WTC11 (cell line): ENCODE data around the gene GNL1. TPM values are rescaled to one million over a fixed set of nuclear protein-coding genes. Genes with fewer than 3 reads are reported as not detected.

Source experiments
- ATAC-seq: fragments of 200-7000 bp; cut with Tn5 transposase; 2 replicates; pipeline ENCODE4 v1.10.0; 2021; ENCODE audit warnings: mild to moderate bottlenecking, moderate library complexity
- CTCF ChIA-PET: fragments of 300-600 bp; sonication (Branson Sonifier 250); formaldehyde crosslinking; loops from one replicate; lab custom pipeline; 2021; ENCODE audit warnings: antibody characterized with exemption; lab: Charles Lee
- POLR2A ChIA-PET: fragments of 350-600 bp; sonication (Branson Sonifier 250); formaldehyde crosslinking; loops from one replicate; lab custom pipeline; 2021; ENCODE audit warnings: antibody characterized with exemption; lab: Charles Lee
- DNase-seq: peaks from one replicate; pipeline ENCODE4 v3.0.0; 2021; ENCODE audit warnings: low spot score
- H3K27ac Mint-ChIP-seq: 2 replicates; pipeline ENCODE4 v1.8.0; 2021; ENCODE audit warnings: mixed read lengths
- H3K27me3 Mint-ChIP-seq: 2 replicates; pipeline ENCODE4 v1.8.0; 2021; ENCODE audit warnings: low read depth, mild to moderate bottlenecking, moderate library complexity, mixed read lengths
- H3K36me3 Mint-ChIP-seq: 2 replicates; pipeline ENCODE4 v1.8.0; 2021; ENCODE audit warnings: mixed read lengths
- H3K4me1 Mint-ChIP-seq: 2 replicates; pipeline ENCODE4 v1.8.0; 2022; ENCODE audit warnings: mixed read lengths
- H3K4me3 Mint-ChIP-seq: 2 replicates; pipeline ENCODE4 v1.8.0; 2021; ENCODE audit warnings: mild to moderate bottlenecking, moderate library complexity, mixed read lengths
- H3K9me3 Mint-ChIP-seq: 2 replicates; pipeline ENCODE4 v1.8.0; 2021; ENCODE audit warnings: mixed read lengths
- AR ChIP-seq: fragments of 250-450 bp; sonication (Bioruptor Pico); IDR thresholded peaks from 2 replicates; pipeline ENCODE4 v1.9.0; 2021; ENCODE audit warnings: mild to moderate bottlenecking
- ARID4B ChIP-seq: sonication (generic); formaldehyde crosslinking; IDR thresholded peaks from 2 replicates; pipeline ENCODE4 v1.8.0; 2023; ENCODE audit warnings: missing genetic modification reagents, mild to moderate bottlenecking, borderline replicate concordance
- E2F1 ChIP-seq: sonication (generic); formaldehyde crosslinking; IDR thresholded peaks from 2 replicates; pipeline ENCODE4 v1.8.0; 2022; ENCODE audit warnings: mild to moderate bottlenecking, missing genetic modification reagents
- E2F4 ChIP-seq: sonication (generic); formaldehyde crosslinking; IDR thresholded peaks from 2 replicates; pipeline ENCODE4 v1.8.1; 2022; ENCODE audit warnings: low read depth, mild to moderate bottlenecking, moderate library complexity, missing genetic modification reagents, borderline replicate concordance
- ELF4 ChIP-seq: sonication (generic); formaldehyde crosslinking; IDR thresholded peaks from 2 replicates; pipeline ENCODE4 v1.8.1; 2022; ENCODE audit warnings: low read depth, mild to moderate bottlenecking, moderate library complexity, missing genetic modification reagents
- ERG ChIP-seq: fragments of 250-450 bp; sonication (Bioruptor Pico); IDR thresholded peaks from 2 replicates; pipeline ENCODE4 v1.8.0; 2021; ENCODE audit warnings: mild to moderate bottlenecking
- FOXP1 ChIP-seq: sonication (generic); formaldehyde crosslinking; IDR thresholded peaks from 2 replicates; pipeline ENCODE4 v1.8.0; 2022; ENCODE audit warnings: missing genetic modification reagents, mild to moderate bottlenecking, moderate library complexity, borderline replicate concordance
- GTF2I ChIP-seq: fragments of 250-450 bp; sonication (Bioruptor Pico); conservative IDR thresholded peaks from 2 replicates; pipeline ENCODE4 v1.4.0; 2021; ENCODE audit warnings: mild to moderate bottlenecking
- JUN ChIP-seq: sonication (generic); formaldehyde crosslinking; IDR thresholded peaks from 2 replicates; pipeline ENCODE4 v1.8.0; 2023; ENCODE audit warnings: mild to moderate bottlenecking, missing genetic modification reagents
- MYBL2 ChIP-seq: sonication (generic); formaldehyde crosslinking; IDR thresholded peaks from 2 replicates; pipeline ENCODE4 v1.8.1; 2023; ENCODE audit warnings: mild to moderate bottlenecking, moderate library complexity, missing genetic modification reagents
- NR2C2 ChIP-seq: sonication (generic); formaldehyde crosslinking; IDR thresholded peaks from 2 replicates; pipeline ENCODE4 v1.8.0; 2022; ENCODE audit warnings: mild to moderate bottlenecking, missing genetic modification reagents
- OVOL2 ChIP-seq: fragments of 250-450 bp; sonication (Bioruptor Pico); IDR thresholded peaks from 2 replicates; pipeline ENCODE4 v1.9.0; 2021; ENCODE audit warnings: mild to moderate bottlenecking, borderline replicate concordance
- PRDM15 ChIP-seq: sonication (generic); formaldehyde crosslinking; IDR thresholded peaks from 2 replicates; pipeline ENCODE4 v1.8.0; 2022; ENCODE audit warnings: missing genetic modification reagents
- SMAD3 ChIP-seq: sonication (generic); formaldehyde crosslinking; IDR thresholded peaks from 2 replicates; pipeline ENCODE4 v1.8.0; 2022; ENCODE audit warnings: missing genetic modification reagents, mild to moderate bottlenecking, borderline replicate concordance
- ZNF232 ChIP-seq: sonication (generic); formaldehyde crosslinking; IDR thresholded peaks from 2 replicates; pipeline ENCODE4 v1.8.0; 2022; ENCODE audit warnings: mild to moderate bottlenecking, missing genetic modification reagents
- ZNF396 ChIP-seq: fragments of 250-450 bp; sonication (Bioruptor Pico); IDR thresholded peaks from 2 replicates; pipeline ENCODE4 v1.8.0; 2021; ENCODE audit warnings: mild to moderate bottlenecking, moderate library complexity, borderline replicate concordance
- ZNF532 ChIP-seq: fragments of 250-450 bp; sonication (Bioruptor Pico); IDR thresholded peaks from 2 replicates; pipeline ENCODE4 v1.9.0; 2021; ENCODE audit warnings: mild to moderate bottlenecking, borderline replicate concordance
- total RNA-seq: library from RNA; stranded (reverse); gene quantifications from 3 replicates; pipeline ENCODE4 v1.2.3, GENCODE V29; 2021

The GNL1 gene
- total RNA-seq, 1 experiment from 2014 or later, result 85.7 TPM

- no peaks in the 10 kb centered on the region for H3K4me1 Mint-ChIP-seq
- no peak for DNase-seq
Measured at GRCh38 chr6:30530014-30530413, 26.3 kb downstream of the GNL1 start.

More at GRCh38 chr6:30530014-30530413, 26.3 kb downstream of the GNL1 start:
- CTCF ChIA-PET, result interaction anchor here (0.8 to 1.9 kb wide), 8 partner anchors 10 to 76 kb away, joined by 3 to 9 read pairs (median 6); no protein-coding TSS in a partner anchor
- TF ChIP-seq PRDM15 (CRISPR knock-in tag), result no peak
- no peak for TF ChIP-seq ZNF232 (CRISPR knock-in tag)
- no peak for TF ChIP-seq E2F4 (CRISPR knock-in tag)
- TF ChIP-seq ELF4 (CRISPR knock-in tag), result no peak
- TF ChIP-seq SMAD3, result no peak
- no peak for TF ChIP-seq E2F1
- TF ChIP-seq ZNF396 (CRISPR knock-in tag), result no peak
- TF ChIP-seq NR2C2 (CRISPR knock-in tag), result no peak
- TF ChIP-seq FOXP1 (CRISPR knock-in tag), result no peak
- TF ChIP-seq ERG (CRISPR knock-in tag), result no peak
- no peak for TF ChIP-seq ARID4B (CRISPR knock-in tag)
- TF ChIP-seq ZNF532 (CRISPR knock-in tag), result no peak
- no peak for TF ChIP-seq AR (CRISPR knock-in tag)
- TF ChIP-seq MYBL2, result no peak
- TF ChIP-seq GTF2I, result no peak
- no peak for TF ChIP-seq OVOL2 (CRISPR knock-in tag)
- TF ChIP-seq JUN (CRISPR knock-in tag), result no peak
- TF ChIP-seq, all 79 proteins: peak for 0
- Mint-ChIP-seq H3K4me3 (no peak overlapping the region), H3K36me3 (no peaks in the 10 kb centered on the region), H3K27me3 (peaks cover 8% of the 10 kb centered on the region), H3K27ac (no peak overlapping the region), H3K9me3 (peaks cover 3% of the 10 kb centered on the region; the same call in 1 of the 2 replicates)
- POLR2A ChIA-PET, result no interaction called here
- no peak for ATAC-seq
